HG03575 (cell line): Measurements from ENCODE around the gene TBX2.

Source experiments
- ATAC-seq: cut with Tn5 transposase; IDR thresholded peaks from one replicate; pipeline ENCODE4 v1.9.1; 2021; ENCODE audit not compliant: unreplicated experiment, insufficient number of reproducible peaks, low FRiP score; ENCODE audit errors: extremely low read depth

TBX2 gene

DNA sequence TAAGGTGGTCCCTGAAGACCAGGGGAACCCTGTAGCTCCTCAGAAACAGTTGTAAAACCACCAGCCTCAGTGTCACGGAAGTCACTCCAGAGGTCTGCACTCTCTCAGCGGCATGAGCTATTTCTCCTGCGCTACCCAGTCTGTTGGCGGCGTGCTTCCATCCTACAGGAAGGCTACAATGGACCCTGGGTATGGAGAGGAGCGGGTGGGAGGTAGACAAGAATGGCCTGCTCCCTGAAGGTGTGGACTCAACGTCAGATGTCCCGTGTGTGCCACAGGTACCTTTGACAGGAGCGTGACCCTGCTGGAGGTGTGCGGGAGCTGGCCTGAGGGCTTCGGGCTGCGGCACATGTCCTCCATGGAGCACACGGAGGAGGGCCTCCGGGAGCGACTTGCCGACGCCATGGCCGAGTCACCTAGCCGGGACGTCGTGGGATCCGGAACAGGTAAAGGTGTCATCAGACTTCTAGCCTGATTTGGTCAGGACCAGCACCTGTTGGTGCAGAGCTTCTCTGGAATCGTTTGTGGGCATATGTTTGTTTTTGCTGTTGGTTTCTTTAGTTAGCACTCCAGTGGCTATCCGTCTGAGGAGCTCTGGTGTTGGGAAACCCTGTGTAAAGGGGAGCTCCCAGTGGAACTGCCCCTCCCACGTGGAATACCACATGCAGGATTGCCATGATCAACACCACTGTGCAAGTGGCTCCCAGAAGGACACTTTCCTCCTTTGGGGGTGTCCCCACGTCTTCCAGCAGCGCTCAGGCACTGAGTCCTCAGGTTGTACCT is 31.4 kb upstream of the TBX2 start:
- no peak for ATAC-seq

DNA sequence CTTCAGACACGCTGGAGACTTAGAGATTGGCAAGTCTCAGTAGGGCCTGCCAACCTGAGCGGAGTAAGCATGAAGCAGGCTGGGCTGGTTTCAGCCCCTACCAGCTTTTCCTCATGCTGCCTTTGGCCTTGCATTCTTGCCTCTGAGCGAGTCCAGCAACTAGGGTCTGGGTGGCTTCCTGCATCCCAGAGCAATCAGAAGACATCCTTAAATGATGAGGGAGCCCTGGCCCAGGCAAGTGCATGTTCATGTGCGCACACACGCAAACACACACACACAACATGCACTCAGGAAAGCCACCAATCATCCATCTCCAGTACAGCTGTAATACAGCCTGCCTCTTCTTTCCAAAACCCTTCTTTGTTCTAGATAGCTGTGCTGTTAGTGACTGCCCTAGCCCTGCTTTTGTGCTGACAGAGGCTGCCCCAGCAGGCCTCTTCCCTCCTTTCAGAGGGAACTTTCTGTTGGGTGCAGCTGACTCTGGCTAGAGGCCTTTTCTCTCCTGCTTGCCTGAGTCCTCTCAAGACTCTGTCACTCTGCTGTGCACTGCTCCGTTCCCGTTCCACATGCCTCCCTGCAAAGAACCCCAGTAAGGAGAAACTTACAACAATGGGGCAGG is 30.7 kb upstream of the TBX2 start:
- no peak for ATAC-seq

DNA sequence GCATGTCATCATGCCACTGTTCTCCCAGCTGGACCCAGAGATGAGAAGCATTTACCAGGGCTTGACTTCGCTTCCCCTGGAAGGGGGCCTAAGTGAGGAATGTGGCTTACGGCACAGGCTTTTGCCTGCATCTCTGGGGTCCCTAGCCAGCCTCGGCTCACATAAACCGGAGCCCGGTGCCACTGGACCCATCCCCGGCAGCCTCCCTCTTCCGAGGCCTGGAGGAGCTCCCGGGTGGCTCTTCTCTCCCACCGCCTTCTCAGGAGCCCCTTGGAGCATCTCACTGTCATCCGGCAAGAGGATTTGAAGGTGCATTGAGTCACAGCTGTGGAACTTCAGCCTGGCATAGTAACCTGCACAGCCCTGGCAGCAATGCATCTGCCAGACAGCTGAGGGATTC is 29.9 kb upstream of the TBX2 start:
- no peak for ATAC-seq

DNA sequence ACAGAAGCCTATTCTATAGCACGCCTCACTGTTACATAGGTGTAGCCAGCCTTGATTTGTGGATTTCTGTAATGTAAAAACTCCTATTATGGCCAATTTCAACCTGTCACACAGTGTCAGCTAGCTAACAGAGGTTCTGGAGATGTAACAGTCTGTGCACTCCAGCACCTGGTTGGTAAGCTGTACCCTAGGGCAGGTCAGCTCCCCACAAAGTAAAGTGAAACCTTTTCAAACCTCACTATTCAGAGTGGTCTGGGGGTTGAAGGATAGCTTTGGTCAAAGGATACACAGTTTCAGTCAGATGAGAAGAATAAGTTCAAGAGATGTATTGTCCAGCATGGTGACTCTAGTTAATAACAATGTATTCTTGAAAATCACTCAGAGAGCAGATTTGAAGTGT is 28.5 kb upstream of the TBX2 start:
- no peak for ATAC-seq

DNA sequence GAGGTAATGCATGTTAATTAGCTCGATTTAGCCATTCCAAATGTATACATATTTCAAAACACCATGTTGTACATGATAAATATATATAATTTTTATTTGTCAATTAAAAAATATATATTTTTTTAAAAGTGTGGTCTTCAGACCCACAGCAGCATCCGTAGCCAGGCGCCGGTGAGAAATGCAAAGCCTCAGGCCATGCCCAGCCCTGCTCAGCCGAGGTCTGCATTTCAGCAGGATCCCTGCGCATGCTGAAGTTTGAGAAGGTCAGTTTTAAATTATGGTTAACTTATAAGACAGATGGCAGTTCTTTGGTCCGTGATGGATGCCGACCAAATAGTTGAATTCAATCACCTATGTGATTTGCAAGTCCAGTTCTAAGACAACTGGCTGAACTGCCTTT is 28.0 kb upstream of the TBX2 start:
- no peak for ATAC-seq

DNA sequence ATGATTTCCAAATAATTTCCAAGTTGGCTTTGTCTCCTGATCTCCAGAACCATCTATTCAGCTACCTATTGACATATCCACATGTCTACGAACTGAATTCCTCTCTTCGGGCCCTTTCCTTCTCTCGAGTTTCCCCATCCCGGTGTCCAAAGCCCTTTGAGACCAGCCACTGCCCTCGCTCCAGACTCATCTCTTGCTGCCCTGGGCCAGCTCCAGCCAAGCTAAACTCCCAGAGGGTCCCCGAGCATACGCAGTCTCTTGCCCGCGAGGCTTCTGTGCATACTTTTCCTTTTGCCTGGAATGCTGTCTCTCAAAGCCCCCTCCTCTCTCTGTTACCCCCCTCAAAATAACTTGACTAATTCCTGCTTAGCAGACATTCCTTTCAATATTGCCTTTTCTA is 27.2 kb upstream of the TBX2 start:
- ATAC-seq, result no peak

DNA sequence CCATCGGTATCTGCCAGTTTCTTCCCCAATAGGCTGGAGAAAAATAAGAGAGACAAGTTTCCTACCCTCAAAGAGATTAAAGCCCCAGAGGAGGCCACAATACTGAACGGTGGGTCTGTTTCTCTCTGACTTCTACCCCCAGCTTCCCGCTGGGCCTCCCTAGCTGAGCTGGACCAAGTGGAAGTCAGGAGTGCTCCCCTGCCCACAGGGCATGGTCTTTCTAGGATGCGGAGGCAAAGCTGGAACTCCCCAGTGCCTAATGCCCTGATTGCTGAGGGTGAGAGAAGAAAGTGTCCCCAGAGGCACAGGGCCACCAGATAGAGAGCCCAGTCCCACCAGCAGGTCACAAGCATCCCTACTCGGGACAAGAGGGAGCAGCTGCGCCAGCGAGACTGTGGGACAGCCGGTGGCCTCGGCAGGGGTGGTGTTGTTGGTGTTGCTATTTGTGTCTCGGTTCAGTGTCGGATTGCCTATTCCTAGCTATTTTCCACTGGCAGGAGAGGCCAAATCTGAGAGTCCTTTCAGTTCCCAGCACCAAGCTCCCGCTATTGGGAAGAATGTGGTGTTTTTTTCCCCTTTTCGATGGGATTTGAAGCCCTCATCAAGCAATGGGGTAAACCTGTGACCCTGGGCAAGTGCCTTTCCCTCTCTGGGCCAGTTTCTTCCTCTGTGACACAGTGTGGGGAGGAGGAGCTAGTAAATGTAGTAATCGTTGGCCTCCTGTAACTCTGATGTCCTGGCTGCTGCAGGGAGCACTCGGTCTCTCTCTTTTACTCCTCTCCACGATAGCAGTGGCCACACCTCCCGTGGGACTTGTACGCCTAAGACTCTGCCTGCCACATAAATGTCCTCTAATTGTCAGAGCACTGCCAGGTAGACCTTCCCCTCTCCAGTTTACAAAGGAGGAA is 22.5 kb upstream of the TBX2 start:
- ATAC-seq, result no peak

DNA sequence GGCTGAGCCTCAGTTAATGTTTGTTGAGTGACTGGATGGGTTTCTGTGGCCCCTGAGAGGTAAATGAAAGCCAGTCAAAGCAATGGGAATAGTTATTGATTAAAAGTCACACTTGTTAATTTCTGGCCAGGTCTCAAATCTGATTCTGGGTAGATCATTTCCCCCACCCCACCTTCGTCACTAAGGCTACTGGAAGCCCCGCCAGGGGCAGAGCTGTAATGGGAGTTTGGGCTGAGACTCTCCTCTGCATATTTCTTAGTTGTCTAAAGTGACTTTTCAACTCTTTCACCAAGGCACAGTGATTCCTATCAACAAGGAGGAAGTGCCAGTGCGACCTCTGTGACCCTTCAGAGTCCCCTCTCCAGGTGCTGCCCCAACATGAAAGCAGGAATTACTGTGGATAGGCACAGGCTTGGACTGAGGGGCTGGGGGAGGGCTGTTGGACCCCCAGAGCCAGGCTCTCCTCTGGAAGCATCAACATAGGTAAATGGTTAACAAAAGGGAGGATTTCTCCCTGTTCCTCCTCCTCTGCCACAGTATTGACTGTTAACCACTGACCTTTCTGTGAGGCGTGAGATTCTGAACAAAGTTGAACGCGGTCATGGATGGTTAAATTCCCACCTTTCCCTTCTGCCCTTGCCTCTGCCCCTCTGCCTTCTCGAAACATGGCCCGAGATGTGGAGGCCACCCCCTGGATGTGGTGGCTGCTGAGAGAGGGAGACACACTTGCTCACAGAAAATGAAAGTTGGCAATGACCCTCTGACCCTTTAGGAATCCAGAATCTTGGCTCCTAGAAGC is 20.8 kb upstream of the TBX2 start:
- ATAC-seq, result no peak

DNA sequence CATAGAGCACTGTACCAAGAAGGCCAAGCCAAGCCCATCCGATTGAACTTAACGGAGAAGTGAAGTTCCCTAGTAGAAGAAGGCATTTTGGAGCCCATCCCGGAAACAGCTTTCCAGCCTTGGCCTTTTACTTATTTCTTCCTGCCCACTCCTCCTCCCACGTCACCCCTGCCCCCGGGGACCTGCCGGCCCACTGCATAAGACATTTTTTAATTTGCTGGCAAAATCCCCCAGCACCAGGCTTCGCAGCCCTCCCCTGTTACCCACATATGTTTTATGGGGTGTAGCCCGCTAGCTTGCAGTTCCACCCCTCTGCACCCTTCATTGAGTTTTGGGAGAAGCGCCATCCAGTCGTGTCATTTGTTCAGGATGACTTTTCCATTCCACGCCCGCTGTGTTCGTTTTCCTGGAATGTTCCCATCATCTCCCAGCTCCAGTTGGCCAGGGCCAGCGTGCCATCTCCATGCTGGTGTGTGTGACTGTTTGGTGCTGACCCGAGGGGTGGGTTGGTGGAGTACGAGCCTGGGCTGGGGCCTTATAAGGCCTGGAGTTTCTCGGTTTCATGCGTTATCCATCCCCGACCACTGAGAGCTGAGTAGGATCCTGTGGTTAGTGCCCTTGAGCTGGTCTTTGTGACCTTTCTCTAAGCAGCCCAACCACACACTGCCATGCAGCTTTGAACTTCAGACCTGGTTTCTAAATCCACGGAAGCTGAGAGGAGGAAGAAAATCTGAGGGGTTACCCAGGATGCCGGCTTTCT is 20.0 kb upstream of the TBX2 start:
- ATAC-seq, result no peak

DNA sequence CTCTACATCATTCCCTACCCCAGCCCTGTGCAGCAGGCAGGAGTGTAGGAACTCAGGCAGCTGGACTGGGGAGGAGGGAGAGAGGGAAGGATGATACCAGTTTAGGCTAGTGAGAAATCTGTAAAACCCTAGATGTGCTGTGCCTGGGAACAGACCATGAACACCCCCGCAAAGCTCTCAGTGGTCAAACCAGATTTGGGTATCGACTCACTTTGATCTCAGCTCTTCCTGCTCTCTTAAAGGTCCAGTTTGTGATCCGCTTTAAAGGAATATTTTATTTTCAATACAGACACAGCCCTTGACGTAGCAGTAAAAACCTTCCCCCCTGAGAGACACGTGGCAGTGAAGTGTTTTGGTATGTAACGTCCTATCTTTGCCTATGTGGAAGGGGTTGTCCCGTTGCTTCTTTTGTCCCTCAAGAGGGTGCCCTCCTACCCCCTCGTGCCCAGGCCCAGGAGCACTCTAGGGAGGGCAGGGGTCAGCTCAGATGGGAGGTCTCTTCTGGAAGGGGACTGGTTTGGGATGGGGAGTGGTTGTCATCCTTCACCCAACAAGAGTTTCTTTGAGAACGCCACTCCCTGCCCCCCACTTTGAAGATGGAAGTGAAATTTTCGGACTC is 19.3 kb upstream of the TBX2 start:
- ATAC-seq, result no peak

DNA sequence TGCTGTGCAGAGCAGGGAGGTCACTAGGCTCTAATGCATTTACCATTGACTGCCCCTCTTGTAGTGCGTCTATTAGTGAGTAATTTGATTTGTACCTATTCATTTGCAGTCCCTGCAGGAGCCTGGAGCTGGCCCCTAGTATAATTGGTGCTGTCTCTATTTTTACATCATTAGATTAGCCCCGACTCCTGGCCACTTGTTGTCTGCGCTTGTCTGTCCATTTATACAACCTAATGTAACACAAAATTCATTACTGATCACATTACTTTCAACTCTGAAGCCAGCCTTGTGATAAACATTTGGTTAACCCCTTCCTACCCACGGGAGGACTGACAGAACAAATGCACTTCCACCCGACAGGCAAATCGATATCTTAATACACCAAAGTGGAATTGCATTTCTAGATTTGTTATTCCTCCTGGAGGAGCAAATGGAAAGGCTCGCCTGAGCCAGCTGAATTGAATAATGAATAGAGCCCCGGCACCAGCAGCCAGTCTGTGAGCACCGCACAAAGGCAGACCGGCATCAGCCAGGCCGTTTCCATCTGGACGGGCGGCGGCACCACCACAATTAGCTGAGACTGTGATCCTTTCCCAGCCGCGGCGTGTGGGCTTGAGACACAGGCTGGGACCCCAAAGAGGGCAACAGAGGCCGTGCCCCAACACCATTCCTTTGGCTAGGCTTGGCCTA is 18.7 kb upstream of the TBX2 start:
- no peak for ATAC-seq

DNA sequence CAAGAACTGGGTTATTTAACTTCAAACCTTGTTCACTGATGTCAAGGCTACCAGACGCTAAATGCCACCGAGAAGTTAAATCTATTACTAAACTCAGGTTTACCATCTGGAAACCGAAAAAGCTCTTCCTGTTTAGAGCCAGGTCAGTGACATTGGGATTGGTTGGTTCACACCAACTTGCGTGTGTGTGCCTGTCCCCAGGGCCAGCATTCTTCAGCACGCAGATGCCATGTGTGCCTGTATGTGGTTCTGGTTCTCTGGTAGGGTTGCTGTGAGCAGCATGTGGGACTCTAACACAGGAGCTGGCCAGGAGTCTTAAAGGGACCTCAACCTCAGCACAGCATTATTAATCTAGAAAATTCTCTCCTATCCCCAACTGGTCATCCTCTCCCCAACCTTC is 18.1 kb upstream of the TBX2 start:
- no peak for ATAC-seq

DNA sequence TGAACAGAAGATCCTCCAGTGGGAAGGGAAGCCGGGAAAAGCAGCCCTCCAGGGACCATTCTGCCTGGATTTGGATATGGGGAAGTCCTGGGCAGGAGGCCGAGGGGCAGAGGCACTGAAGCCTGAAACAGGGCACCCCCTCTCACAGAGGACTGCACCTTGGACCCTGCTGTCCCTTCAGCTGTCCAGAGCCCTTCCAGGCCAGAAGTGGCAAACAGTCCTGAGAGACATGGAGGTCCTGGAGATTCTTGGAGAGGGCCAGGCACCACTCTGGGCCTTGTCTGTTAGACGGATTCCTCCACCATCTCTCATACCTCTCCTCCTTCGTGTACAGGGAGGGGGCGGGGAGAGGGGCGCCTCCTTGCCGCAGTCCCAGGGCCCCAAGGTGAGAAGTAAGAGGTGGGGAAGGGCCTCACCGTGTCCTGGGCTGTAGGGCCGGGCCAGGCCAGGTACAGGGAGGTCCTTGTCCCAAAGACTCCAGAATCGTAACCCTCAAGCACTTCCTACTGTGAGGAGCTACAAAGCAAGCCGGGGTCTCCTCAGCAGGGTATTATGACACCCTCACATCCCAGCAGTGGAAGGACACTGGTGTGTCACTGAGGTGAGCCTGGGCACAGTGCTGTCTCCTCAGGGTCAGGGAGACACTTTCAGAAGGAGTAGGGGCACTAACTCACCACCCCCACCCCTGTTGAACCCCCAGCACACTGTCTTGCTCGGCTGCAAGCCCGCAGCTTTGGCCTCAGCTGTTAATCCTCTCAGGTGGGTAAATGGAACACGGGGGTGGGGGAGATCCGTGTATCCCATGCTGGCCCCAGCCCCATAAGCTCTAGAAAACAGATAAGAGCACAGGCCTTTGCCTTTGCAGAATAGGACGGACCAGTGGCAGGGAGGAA is 16.6 kb upstream of the TBX2 start:
- ATAC-seq, result no peak

DNA sequence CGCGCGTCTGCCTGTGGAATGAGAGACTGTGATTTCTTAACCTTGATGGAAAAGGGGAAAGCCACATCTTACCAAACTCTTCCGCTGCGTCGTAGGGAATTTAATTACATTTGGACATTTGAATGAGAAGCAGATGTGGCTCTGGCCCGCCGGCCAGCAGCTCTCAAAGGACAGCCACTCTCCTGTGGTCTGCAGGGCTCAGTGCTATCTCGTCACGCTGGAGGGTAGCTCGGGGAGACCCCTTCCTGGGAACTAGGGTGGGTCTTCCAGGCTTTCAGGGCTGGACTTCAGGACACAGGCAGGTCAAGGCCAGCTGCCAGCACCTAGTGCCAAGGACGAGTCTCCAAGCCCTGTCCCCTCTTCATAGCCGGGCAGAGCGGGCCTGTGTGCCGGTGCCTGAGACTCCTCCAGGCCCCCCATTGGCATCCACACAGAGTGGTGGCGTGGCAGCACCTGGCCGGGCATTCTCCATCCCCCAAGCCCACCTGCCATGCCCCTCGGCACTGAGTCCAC is 15.9 kb upstream of the TBX2 start:
- ATAC-seq, result no peak

DNA sequence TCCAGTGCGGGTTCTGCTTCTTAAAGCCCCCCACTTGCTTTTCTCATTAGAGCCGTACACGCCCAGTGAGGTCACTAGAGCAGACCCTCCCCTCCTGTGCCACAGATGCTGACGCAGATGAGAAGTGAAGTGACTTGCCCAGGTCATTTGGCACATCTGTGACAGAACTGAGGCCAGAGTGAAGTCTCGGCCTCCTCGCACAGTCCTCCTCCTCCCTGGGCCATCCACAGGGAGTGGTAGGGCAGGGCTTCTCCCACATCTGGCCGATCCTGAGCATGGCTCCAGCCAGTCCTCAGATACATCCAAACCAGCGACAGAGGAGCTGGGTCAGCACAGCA is 15.3 kb upstream of the TBX2 start:
- ATAC-seq, result no peak

DNA sequence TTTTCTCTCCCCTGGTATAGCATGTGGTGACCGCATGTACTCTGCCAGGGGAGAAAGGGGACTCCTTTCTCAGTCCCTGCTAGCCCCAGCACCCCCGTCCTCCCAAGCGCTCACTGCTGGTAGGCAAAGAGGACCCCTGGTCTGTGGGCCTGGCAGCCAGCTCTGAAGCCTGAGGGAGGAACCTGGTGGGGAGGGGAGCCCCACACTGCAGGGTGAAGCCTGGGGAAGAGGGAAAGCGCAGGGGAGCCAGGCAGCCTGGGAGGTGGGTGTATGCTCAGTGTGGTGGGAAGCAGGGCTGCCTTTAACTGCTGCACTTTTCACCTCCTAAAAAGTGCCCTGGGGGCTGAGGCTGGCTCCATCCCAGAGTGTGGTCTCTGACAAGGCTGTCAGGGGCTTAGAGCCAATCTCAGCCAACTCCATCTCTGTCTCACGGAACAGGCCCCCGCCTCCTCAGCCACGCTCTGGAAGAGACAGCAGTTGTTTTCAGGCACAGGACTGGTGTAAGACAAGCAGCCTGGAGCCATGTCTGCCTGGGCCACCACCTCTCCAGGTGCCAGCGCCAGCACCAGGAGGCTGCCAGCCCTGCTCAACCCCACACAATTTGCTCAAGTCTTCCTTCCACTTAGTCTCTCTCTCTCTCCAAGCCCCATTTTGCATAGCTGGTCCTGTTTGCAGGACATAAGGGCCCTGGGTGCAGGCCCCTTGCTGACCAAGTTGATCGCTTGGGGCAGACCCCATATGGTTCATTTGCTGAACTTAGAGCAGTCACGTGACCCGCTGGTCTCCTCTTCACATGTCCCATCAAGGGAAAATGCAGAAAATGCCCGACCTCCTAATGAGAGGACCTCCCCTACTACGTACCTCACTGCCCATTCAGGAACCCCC is 14.7 kb upstream of the TBX2 start:
- ATAC-seq, result no peak
